Germinal center (tissue), 1 donor: ENCODE measurements around the gene USH2A.
A peak's percentile ranks its signal among the peaks of the same experiment; 100 is the strongest.

Experiments used
- DNase-seq: peaks from one replicate; pipeline ENCODE4 v3.0.0; 2012; ENCODE audit warnings: mixed read lengths, low spot score

USH2A gene

GRCh38 chr1:215645182-215645581 lies 778.1 kb downstream of the USH2A start:
- no peak for DNase-seq

- no peak for DNase-seq
Observed at GRCh38 chr1:215643592-215644321, 779.5 kb downstream of the USH2A start.

- DNase-seq: no peak
Observed at GRCh38 chr1:215640429-215641148, 782.7 kb downstream of the USH2A start.

- no peak for DNase-seq
Observed at GRCh38 chr1:215637041-215637573, 786.1 kb downstream of the USH2A start.

- no peak for DNase-seq
Observed at GRCh38 chr1:215636258-215636965, 786.8 kb downstream of the USH2A start.

- no peak for DNase-seq
Observed at GRCh38 chr1:215635827-215636226, 787.4 kb downstream of the USH2A start.

GRCh38 chr1:215631489-215631888 lies 791.8 kb downstream of the USH2A start:
- no peak for DNase-seq

- no peak for DNase-seq
Observed at GRCh38 chr1:215631040-215631439, 792.2 kb downstream of the USH2A start.

GRCh38 chr1:215625949-215626348 lies 797.3 kb downstream of the USH2A start:
- no peak for DNase-seq

GRCh38 chr1:215623162-215623561 lies 800.1 kb downstream of the USH2A start:
- DNase-seq: no peak

GRCh38 chr1:215617979-215618378 lies 805.3 kb downstream of the USH2A start:
- no peak for DNase-seq

GRCh38 chr1:215612391-215612790 lies 810.9 kb downstream of the USH2A start:
- DNase-seq: no peak

GRCh38 chr1:215608646-215609045 lies 814.6 kb downstream of the USH2A start:
- DNase-seq: no peak

GRCh38 chr1:215607412-215607811 lies 815.8 kb downstream of the USH2A start:
- DNase-seq: no peak

GRCh38 chr1:215606564-215607168 lies 816.6 kb downstream of the USH2A start:
- DNase-seq: peak; percentile 3

- no peak for DNase-seq
Observed at GRCh38 chr1:215606036-215606435, 817.2 kb downstream of the USH2A start.

GRCh38 chr1:215605011-215605621 lies 818.1 kb downstream of the USH2A start:
- no peak for DNase-seq

GRCh38 chr1:215603319-215603718 lies 819.9 kb downstream of the USH2A start:
- DNase-seq: no peak

- no peak for DNase-seq
Observed at GRCh38 chr1:215601276-215601675, 822.0 kb downstream of the USH2A start.

- DNase-seq: no peak
Observed at GRCh38 chr1:215600867-215601266, 822.4 kb downstream of the USH2A start.

GRCh38 chr1:215600258-215600792 lies 822.9 kb downstream of the USH2A start:
- DNase-seq: no peak
